ENCODE measurements around the gene TMCC1.

DNA sequence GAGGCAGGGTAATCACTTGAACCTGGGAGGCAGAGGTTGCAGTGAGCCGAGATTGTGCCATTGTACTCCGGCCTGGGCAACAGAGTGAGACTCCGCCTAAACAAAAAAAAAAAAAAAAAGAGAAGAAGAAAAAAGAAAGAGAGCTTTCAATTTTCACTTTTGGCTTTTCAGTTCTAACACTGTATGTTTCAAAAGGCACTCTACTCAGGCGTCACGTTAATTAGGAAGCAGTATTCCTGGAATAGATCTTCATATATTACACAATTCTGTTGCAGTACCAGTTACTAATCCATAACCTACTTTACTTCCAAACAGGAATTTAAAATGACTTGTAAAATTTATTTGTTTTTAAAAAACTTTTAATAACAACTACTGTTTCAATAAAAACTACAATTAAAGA is 155.3 kb downstream of the TMCC1 start:
- TF ChIP-seq, protein P1, sequence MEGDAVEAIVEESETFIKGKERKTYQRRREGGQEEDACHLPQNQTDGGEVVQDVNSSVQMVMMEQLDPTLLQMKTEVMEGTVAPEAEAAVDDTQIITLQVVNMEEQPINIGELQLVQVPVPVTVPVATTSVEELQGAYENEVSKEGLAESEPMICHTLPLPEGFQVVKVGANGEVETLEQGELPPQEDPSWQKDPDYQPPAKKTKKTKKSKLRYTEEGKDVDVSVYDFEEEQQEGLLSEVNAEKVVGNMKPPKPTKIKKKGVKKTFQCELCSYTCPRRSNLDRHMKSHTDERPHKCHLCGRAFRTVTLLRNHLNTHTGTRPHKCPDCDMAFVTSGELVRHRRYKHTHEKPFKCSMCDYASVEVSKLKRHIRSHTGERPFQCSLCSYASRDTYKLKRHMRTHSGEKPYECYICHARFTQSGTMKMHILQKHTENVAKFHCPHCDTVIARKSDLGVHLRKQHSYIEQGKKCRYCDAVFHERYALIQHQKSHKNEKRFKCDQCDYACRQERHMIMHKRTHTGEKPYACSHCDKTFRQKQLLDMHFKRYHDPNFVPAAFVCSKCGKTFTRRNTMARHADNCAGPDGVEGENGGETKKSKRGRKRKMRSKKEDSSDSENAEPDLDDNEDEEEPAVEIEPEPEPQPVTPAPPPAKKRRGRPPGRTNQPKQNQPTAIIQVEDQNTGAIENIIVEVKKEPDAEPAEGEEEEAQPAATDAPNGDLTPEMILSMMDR (IDR thresholded peaks at IDR 0.05) = no peak
- no peak for TF ChIP-seq POLR2A (IDR thresholded peaks at IDR 0.05)
